Aorta (tissue), 5 donors: ENCODE results near the gene MXRA8. TPM values are rescaled to one million over a fixed set of nuclear protein-coding genes. Genes with fewer than 3 reads are reported as not detected.

Experiments
- ATAC-seq: fragments of 200-7000 bp; cut with Tn5 transposase; one replicate; pipeline ENCODE4 v1.9.1; 2022; ENCODE audit warnings: moderate library complexity; ENCODE audit not compliant: low FRiP score
- DNase-seq, 2 donors: peaks; one replicate each; pipeline ENCODE4 v3.0.0-alpha.2; 2020
- H3K27ac ChIP-seq, 2 donors: one replicate each; pipeline ENCODE4 v1.5.1; 2013; ENCODE audit warnings: low read length in 2 of 2, mild to moderate bottlenecking in 2 of 2, moderate library complexity in 2 of 2, control low read depth in 1 of 2, inconsistent platforms in 1 of 2, low read depth in 1 of 2
- H3K27me3 ChIP-seq, 2 donors: one replicate each; pipeline ENCODE4 v1.6.1; 2013; ENCODE audit warnings: control low read depth in 1 of 2, low read length in 1 of 2, mild to moderate bottlenecking in 1 of 2, moderate library complexity in 1 of 2; ENCODE audit not compliant: insufficient read depth in 2 of 2, control insufficient read depth in 1 of 2
- H3K36me3 ChIP-seq, 2 donors: one replicate each; pipeline ENCODE4 v1.6.1; 2013; ENCODE audit warnings: control low read depth in 1 of 2, low read length in 1 of 2, mild to moderate bottlenecking in 1 of 2; ENCODE audit not compliant: insufficient read depth in 2 of 2, control insufficient read depth in 1 of 2
- H3K4me1 ChIP-seq, 2 donors: one replicate each; pipeline ENCODE4 v1.6.1; 2013; ENCODE audit warnings: low read length in 2 of 2, control low read depth in 1 of 2, mild to moderate bottlenecking in 1 of 2, moderate library complexity in 1 of 2; ENCODE audit not compliant: insufficient read depth in 2 of 2, control insufficient read depth in 1 of 2
- H3K4me3 ChIP-seq, 2 donors: one replicate each; pipeline ENCODE4 v1.5.1; 2013; ENCODE audit warnings: low read length in 2 of 2, control low read depth in 1 of 2, mild to moderate bottlenecking in 1 of 2
- H3K9me3 ChIP-seq: one replicate; pipeline ENCODE4 v1.6.1; 2013; ENCODE audit warnings: mild to moderate bottlenecking, low read length; ENCODE audit not compliant: control insufficient read depth
- WGBS, 2 donors: extraction: QIAGEN DNeasy Blood & Tissue Kit; methylation state at CpG; one replicate each; pipeline ENCODE4 v1.1.7; 2013; 5-methylcytosine and 5-hydroxymethylcytosine counted together
- intact Hi-C, 2 donors: fragments of 100-400 bp; cut with DNase I; formaldehyde crosslinking; loops; one replicate each; pipeline versions ENCODE4 v1.14.2 to v1.15.0; 2022
- polyA plus RNA-seq, 2 donors: library from polyadenylated mRNA; stranded (reverse); fragments of 200-250 nt; gene quantifications; one replicate each; pipeline ENCODE4 v1.2.3, GENCODE V29; 2013
- total RNA-seq, 2 donors: library from RNA; stranded (reverse); fragmentation: NEBNext Ultra II Directional; extraction: Animal tissue kit (Norgen Biotek cat#: 25700); gene quantifications; one replicate each; pipeline ENCODE4 v1.2.1, GENCODE V29; 2021
- donor health status: healthy with polysubstance abuse.
- donor health status: Bipolar disorder and iron deficiency.
- donor health status: DM: no; HTN: no; CAD: no.
- donor health status: DM: no; HTN: no; CAD: no.
- donor health status: DM: yes; HTN: yes; CAD: no.

MXRA8 gene
- total and polyA plus RNA-seq, 4 donors: 52.3 to 364 (median 163) TPM

DNA sequence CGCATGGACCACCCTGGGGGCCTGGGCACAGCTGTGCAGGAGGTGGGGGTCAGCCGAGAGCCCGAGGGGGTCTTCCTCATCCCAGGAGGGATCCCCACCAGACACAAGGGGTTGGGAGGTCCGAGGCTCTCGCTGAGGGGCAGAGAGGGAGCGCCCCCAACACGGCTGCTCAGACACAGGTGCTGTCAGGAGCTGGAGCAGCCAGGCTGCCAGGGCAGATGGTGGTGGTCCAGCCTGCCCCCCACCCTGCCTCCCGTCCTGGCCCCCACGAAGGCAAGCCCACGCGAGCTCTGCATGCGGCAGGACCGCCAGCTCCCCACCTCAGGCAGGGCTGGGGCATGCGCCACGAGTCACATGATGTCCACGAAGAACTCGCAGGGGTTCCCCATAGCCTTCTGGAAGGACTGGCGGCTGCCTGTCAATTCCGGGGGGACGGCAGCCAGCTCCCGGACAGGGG is 22.5 kb downstream of the MXRA8 start:
- DNase-seq (no peak), ATAC-seq (no peak)
- Histone ChIP-seq H3K9me3 (no peaks in the 10 kb centered on the region), H3K36me3 (no peaks in the 10 kb centered on the region), H3K4me3 (no peak overlapping the region), H3K4me1 (no peaks in the 10 kb centered on the region), H3K27me3 (no peaks in the 10 kb centered on the region), H3K27ac (no peak overlapping the region)
- intact Hi-C loops: no loop called here
- 88 to 89% methylated on average over 21 of the region's 21 CpGs for WGBS, 2 donors

DNA sequence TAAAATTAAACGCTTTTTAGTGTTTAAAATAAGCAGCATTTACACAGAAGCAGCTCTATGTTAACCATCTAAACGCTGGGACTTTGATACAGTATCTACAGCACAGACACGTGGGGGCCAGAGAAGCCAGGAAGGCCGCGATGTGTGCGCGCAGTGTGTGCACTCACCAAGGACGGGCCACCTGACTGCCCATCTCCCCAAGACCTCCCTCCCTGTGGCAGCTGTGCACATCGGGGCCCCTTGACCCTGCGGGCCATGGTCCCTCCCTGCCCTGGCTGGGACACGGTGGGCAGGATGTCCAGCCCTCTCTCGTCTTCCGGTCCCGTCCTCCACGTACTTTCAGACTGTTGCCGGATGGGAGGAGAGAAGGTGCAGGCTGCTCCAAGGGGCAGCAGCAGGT is 23.1 kb downstream of the MXRA8 start:
- no peak for ATAC-seq
- H3K36me3 ChIP-seq: no peaks in the 10 kb centered on the region
- WGBS, 2 donors: 72 to 79% methylated on average over 16 of the region's 16 CpGs
- no peak for DNase-seq
- no peaks in the 10 kb centered on the region for H3K27me3 ChIP-seq
- H3K4me1 ChIP-seq: no peaks in the 10 kb centered on the region
- intact Hi-C loops: no loop called here
- H3K9me3 ChIP-seq: no peaks in the 10 kb centered on the region
- no peak overlapping the region for H3K27ac ChIP-seq
- H3K4me3 ChIP-seq: no peak overlapping the region

DNA sequence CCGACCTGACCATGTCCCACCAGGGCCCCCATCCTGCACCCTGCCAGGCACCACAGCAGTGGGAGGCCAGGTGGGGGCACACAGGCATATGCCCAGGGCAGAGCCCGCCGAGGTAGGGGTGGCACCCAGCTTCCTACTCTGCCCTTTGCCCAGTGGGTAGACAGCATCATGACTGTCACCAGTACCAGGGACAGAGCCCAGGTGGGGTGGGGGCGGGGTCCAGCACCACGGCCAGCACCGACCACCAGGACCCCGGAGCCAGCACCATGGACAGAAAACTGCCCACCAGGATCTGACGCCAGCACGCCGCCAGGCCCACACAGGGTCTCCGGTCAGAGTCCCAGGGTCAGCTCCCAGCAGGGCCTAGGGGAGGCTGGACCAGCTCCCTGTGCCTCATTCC is 23.5 kb downstream of the MXRA8 start:
- 49 to 55% methylated on average over 10 to 11 of the region's 11 CpGs for WGBS, 2 donors
- no peaks in the 10 kb centered on the region for H3K4me1 ChIP-seq
- no peaks in the 10 kb centered on the region for H3K36me3 ChIP-seq
- ATAC-seq (no peak), DNase-seq (no peak)
- no peaks in the 10 kb centered on the region for H3K9me3 ChIP-seq
- H3K27me3 ChIP-seq: no peaks in the 10 kb centered on the region
- intact Hi-C loops: no loop called here
- H3K4me3 ChIP-seq: no peak overlapping the region
- H3K27ac ChIP-seq: no peak overlapping the region

DNA sequence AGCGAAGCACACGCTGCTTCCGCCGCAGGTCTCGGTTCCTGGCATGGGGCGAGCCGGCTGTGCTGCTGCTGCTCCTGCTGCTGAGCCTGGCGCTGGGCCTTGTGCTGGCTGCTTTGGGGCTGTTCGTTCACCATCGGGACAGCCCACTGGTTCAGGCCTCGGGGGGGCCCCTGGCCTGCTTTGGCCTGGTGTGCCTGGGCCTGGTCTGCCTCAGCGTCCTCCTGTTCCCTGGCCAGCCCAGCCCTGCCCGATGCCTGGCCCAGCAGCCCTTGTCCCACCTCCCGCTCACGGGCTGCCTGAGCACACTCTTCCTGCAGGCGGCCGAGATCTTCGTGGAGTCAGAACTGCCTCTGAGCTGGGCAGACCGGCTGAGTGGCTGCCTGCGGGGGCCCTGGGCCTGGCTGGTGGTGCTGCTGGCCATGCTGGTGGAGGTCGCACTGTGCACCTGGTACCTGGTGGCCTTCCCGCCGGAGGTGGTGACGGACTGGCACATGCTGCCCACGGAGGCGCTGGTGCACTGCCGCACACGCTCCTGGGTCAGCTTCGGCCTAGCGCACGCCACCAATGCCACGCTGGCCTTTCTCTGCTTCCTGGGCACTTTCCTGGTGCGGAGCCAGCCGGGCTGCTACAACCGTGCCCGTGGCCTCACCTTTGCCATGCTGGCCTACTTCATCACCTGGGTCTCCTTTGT is 24.7 kb downstream of the MXRA8 start:
- Histone ChIP-seq H3K4me1 (no peaks in the 10 kb centered on the region), H3K4me3 (no peak overlapping the region), H3K9me3 (no peaks in the 10 kb centered on the region), H3K36me3 (no peaks in the 10 kb centered on the region), H3K27ac (no peak overlapping the region), H3K27me3 (no peaks in the 10 kb centered on the region)
- ATAC-seq: no peak
- DNase-seq: no peak
- intact Hi-C loops: no loop called here
- 75 to 81% methylated on average over 36 of the region's 36 CpGs for WGBS, 2 donors

DNA sequence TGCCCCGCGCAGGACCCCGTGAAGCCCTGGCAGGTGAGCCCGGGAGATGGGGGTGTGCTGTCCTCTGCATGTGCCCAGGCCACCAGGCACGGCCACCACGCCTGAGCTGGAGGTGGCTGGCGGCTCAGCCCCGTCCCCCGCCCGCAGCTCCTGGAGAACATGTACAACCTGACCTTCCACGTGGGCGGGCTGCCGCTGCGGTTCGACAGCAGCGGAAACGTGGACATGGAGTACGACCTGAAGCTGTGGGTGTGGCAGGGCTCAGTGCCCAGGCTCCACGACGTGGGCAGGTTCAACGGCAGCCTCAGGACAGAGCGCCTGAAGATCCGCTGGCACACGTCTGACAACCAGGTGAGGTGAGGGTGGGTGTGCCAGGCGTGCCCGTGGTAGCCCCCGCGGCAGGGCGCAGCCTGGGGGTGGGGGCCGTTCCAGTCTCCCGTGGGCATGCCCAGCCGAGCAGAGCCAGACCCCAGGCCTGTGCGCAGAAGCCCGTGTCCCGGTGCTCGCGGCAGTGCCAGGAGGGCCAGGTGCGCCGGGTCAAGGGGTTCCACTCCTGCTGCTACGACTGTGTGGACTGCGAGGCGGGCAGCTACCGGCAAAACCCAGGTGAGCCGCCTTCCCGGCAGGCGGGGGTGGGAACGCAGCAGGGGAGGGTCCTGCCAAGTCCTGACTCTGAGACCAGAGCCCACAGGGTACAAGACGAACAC is 25.4 kb downstream of the MXRA8 start:
- H3K27ac ChIP-seq: no peak overlapping the region
- ATAC-seq: no peak
- no peak overlapping the region for H3K4me3 ChIP-seq
- no peak for DNase-seq
- H3K27me3 ChIP-seq: no peaks in the 10 kb centered on the region
- H3K36me3 ChIP-seq: no peaks in the 10 kb centered on the region
- intact Hi-C loops: no loop called here
- no peaks in the 10 kb centered on the region for H3K4me1 ChIP-seq
- 81 to 82% methylated on average over 38 to 48 of the region's 48 CpGs for WGBS, 2 donors
- H3K9me3 ChIP-seq: no peaks in the 10 kb centered on the region

DNA sequence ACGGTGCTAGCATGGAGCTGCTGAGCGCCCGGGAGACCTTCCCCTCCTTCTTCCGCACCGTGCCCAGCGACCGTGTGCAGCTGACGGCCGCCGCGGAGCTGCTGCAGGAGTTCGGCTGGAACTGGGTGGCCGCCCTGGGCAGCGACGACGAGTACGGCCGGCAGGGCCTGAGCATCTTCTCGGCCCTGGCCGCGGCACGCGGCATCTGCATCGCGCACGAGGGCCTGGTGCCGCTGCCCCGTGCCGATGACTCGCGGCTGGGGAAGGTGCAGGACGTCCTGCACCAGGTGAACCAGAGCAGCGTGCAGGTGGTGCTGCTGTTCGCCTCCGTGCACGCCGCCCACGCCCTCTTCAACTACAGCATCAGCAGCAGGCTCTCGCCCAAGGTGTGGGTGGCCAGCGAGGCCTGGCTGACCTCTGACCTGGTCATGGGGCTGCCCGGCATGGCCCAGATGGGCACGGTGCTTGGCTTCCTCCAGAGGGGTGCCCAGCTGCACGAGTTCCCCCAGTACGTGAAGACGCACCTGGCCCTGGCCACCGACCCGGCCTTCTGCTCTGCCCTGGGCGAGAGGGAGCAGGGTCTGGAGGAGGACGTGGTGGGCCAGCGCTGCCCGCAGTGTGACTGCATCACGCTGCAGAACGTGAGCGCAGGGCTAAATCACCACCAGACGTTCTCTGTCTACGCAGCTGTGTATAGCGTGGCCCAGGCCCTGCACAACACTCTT is 26.2 kb downstream of the MXRA8 start:
- intact Hi-C loops: no loop called here
- DNase-seq (no peak), ATAC-seq (no peak)
- WGBS, 2 donors: 83 to 87% methylated on average over 57 of the region's 57 CpGs
- Histone ChIP-seq H3K4me1 (no peaks in the 10 kb centered on the region), H3K36me3 (no peaks in the 10 kb centered on the region), H3K4me3 (no peak overlapping the region), H3K27me3 (no peaks in the 10 kb centered on the region), H3K27ac (no peak overlapping the region), H3K9me3 (no peaks in the 10 kb centered on the region)

DNA sequence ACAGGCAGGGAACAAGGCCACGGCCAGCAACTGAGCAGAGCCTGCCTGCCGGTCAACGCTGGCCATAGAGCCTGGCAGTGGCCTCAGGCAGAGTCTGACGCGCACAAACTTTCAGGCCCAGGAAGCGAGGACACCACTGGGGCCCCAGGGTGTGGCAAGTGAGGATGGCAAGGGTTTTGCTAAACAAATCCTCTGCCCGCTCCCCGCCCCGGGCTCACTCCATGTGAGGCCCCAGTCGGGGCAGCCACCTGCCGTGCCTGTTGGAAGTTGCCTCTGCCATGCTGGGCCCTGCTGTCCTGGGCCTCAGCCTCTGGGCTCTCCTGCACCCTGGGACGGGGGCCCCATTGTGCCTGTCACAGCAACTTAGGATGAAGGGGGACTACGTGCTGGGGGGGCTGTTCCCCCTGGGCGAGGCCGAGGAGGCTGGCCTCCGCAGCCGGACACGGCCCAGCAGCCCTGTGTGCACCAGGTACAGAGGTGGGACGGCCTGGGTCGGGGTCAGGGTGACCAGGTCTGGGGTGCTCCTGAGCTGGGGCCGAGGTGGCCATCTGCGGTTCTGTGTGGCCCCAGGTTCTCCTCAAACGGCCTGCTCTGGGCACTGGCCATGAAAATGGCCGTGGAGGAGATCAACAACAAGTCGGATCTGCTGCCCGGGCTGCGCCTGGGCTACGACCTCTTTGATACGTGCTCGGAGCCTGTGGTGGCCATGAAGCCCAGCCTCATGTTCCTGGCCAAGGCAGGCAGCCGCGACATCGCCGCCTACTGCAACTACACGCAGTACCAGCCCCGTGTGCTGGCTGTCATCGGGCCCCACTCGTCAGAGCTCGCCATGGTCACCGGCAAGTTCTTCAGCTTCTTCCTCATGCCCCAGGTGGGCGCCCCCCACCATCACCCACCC is 27.0 kb downstream of the MXRA8 start, which contains the start of gene TAS1R3:
TAS1R3 (plus strand) TSS at position 213 of the 898 bp plus-strand sequence; CDS start at position 279, 66 bp downstream.
- H3K4me1 ChIP-seq: no peaks in the 10 kb centered on the region

DNA sequence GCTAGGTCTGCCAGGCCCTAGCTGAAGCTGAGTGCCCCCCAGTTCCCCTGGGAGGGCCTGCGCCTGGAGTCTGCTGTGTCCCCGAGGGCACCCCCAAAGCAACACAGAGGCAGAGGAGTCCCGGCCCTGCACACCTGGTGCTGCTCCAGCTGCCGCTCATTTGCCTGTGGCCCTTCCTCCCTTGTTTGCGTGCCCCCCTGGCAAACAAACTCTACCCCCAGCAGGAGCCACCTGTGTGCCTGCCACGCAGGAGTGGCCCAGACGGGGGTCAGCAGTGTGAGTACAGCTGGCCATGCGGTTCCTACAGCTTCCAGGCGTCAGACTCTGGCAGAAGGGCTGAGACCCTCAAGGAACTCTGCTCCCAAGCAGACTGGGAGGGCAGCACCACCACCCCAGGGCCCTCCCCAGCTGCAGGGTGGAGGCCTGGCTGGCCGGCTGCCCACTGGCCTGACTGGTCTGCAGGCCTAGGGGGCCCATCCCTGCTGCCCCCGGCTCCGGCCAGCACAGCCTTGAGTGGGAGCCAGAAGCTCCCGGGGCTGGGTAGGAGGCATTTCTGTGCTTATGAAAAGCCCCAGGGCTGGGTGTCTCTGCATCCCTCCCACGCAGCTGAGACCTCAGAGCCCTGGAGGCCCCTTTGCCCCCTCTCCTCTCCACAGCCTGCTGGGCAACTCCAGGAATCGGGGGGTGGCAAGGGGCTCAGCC is 27.8 kb downstream of the MXRA8 start:
- ATAC-seq: no peak
- 60 to 64% methylated on average over 15 of the region's 15 CpGs for WGBS, 2 donors
- Histone ChIP-seq H3K36me3 (no peaks in the 10 kb centered on the region), H3K27ac (no peak overlapping the region), H3K9me3 (no peaks in the 10 kb centered on the region), H3K27me3 (no peaks in the 10 kb centered on the region), H3K4me3 (no peak overlapping the region), H3K4me1 (no peaks in the 10 kb centered on the region)
- intact Hi-C loops: no loop called here
- no peak for DNase-seq

More for the DNA sequence above, 27.0 kb downstream of the MXRA8 start, which contains the start of gene TAS1R3:
- intact Hi-C loops: no loop called here
- DNase-seq: no peak
- no peak within 1 kb of the TSS for H3K27ac ChIP-seq
- no peak for ATAC-seq
- H3K9me3 ChIP-seq: no peaks in the 10 kb centered on the region
- H3K27me3 ChIP-seq: no peaks in the 10 kb centered on the region
- H3K36me3 ChIP-seq: no peaks in the 10 kb centered on the region
- no peak within 1 kb of the TSS for H3K4me3 ChIP-seq
- WGBS, 2 donors: 74 to 75% methylated on average over 41 of the region's 41 CpGs
